GM23338 (cell line): ENCODE results near the gene OXLD1. TPM values are rescaled to one million over a fixed set of nuclear protein-coding genes. Genes with fewer than 3 reads are reported as not detected.

Experiments
- ATAC-seq: fragments of 200-7000 bp; cut with Tn5 transposase; 3 replicates; pipeline ENCODE4 v1.9.1; 2020
- DNase-seq: peaks from one replicate; pipeline ENCODE4 v3.0.0-alpha.2; 2015; ENCODE audit warnings: low spot score
- H2AFZ ChIP-seq: fragments of 200-600 bp; sonication (generic); 2 replicates; pipeline ENCODE4 v1.8.0; 2016; ENCODE audit warnings: antibody characterized with exemption, mild to moderate bottlenecking, moderate library complexity
- H3F3A ChIP-seq: fragments of 200-600 bp; sonication (generic); replicated peaks from 2 replicates; pipeline ENCODE4 v1.8.0; 2017; ENCODE audit warnings: antibody characterized with exemption, mixed run types, low read depth
- H3K27ac ChIP-seq: fragments of 200-600 bp; sonication (generic); 2 replicates; pipeline ENCODE4 v1.6.1; 2016; ENCODE audit warnings: low read depth
- H3K27me3 ChIP-seq: fragments of 200-600 bp; sonication (generic); 2 replicates; pipeline ENCODE4 v1.8.0; 2016; ENCODE audit warnings: mild to moderate bottlenecking, mixed run types, moderate library complexity; ENCODE audit not compliant: insufficient read depth
- H3K36me3 ChIP-seq: fragments of 200-600 bp; sonication (generic); 2 replicates; pipeline ENCODE4 v1.8.0; 2016; ENCODE audit warnings: mild to moderate bottlenecking; ENCODE audit not compliant: insufficient read depth
- H3K4me1 ChIP-seq: fragments of 200-600 bp; sonication (generic); 2 replicates; pipeline ENCODE4 v1.8.0; 2016; ENCODE audit warnings: mild to moderate bottlenecking, moderate library complexity; ENCODE audit not compliant: insufficient read depth
- H3K4me2 ChIP-seq: fragments of 200-600 bp; sonication (generic); 2 replicates; pipeline ENCODE4 v1.7.1; 2017; ENCODE audit warnings: mixed run types
- H3K4me3 ChIP-seq: fragments of 200-600 bp; sonication (generic); 2 replicates; pipeline ENCODE4 v1.6.1; 2016; ENCODE audit warnings: mixed run types
- H3K79me2 ChIP-seq: fragments of 200-600 bp; sonication (generic); replicated peaks from 2 replicates; pipeline ENCODE4 v1.8.0; 2017; ENCODE audit warnings: mild to moderate bottlenecking; ENCODE audit not compliant: insufficient read depth
- H3K9me2 ChIP-seq: fragments of 200-600 bp; sonication (generic); 2 replicates; pipeline ENCODE4 v1.8.0; 2017; ENCODE audit not compliant: insufficient read depth
- H4K20me1 ChIP-seq: fragments of 200-600 bp; sonication (generic); replicated peaks from 2 replicates; pipeline ENCODE4 v1.8.0; 2017; ENCODE audit warnings: mild to moderate bottlenecking; ENCODE audit not compliant: insufficient read depth
- H3K27ac Mint-ChIP-seq: 2 replicates; pipeline ENCODE4 v1.8.0; 2020; ENCODE audit warnings: inconsistent platforms, mild to moderate bottlenecking, moderate library complexity, mixed read lengths
- H3K27me3 Mint-ChIP-seq: 3 replicates; pipeline ENCODE4 v1.8.0; 2022; ENCODE audit warnings: low read depth, mild to moderate bottlenecking, moderate library complexity, mixed read lengths, inconsistent platforms; ENCODE audit not compliant: insufficient read depth, poor library complexity
- H3K36me3 Mint-ChIP-seq: 3 replicates; pipeline ENCODE4 v1.8.0; 2021; ENCODE audit warnings: low read depth, mild to moderate bottlenecking, inconsistent platforms, moderate library complexity, mixed read lengths
- H3K4me1 Mint-ChIP-seq: 3 replicates; pipeline ENCODE4 v1.8.0; 2020; ENCODE audit warnings: mild to moderate bottlenecking, inconsistent platforms, mixed read lengths
- H3K4me3 Mint-ChIP-seq: 3 replicates; pipeline ENCODE4 v1.8.0; 2021; ENCODE audit warnings: moderate library complexity, mild to moderate bottlenecking, inconsistent platforms, mixed read lengths
- H3K9me3 Mint-ChIP-seq: 3 replicates; pipeline ENCODE4 v1.8.0; 2020; ENCODE audit warnings: moderate library complexity, mild to moderate bottlenecking, inconsistent platforms, mixed read lengths
- CREB1 ChIP-seq: fragments of 250-450 bp; sonication (Bioruptor Pico); IDR thresholded peaks from 2 replicates; pipeline ENCODE4 v1.5.0; 2020; ENCODE audit warnings: low read depth, mild to moderate bottlenecking, moderate library complexity
- EZH2 ChIP-seq: fragments of 200-600 bp; sonication (generic); IDR thresholded peaks from one replicate; pipeline ENCODE4 v1.8.0; 2017; ENCODE audit warnings: antibody characterized with exemption, mild to moderate bottlenecking, low read depth; ENCODE audit not compliant: unreplicated experiment
- ZNF114 ChIP-seq: fragments of 250-450 bp; sonication (Bioruptor Pico); IDR thresholded peaks from 2 replicates; pipeline ENCODE4 v1.5.0; 2020; ENCODE audit warnings: mild to moderate bottlenecking, moderate library complexity
- ZNF462 ChIP-seq: fragments of 250-450 bp; sonication (Bioruptor Pico); IDR thresholded peaks from 2 replicates; pipeline ENCODE4 v1.5.0; 2020; ENCODE audit warnings: mild to moderate bottlenecking, moderate library complexity
- polyA plus RNA-seq: library from polyadenylated mRNA; unstranded; fragments of >200 nt; fragmentation: Nextera tagmentation; extraction: Ambion mirVana; gene quantifications from 2 replicates; pipeline ENCODE4 v1.2.1, GENCODE V29; 2016
- total RNA-seq: library from RNA; depleted of rRNA; stranded (reverse); fragments of >200 nt; shearing (Covaris generic); gene quantifications from 2 replicates; pipeline ENCODE4 v1.2.3, GENCODE V29; 2014
- TF ChIP-seq, protein P1 (sequence below): IDR thresholded peaks from 2 replicates; pipeline ENCODE4 v1.6.1; 2016; ENCODE audit warnings: antibody characterized with exemption

The OXLD1 gene
- total and polyA plus RNA-seq, 2 experiments from 2014 or later: 46.0 to 64.9 TPM

DNA sequence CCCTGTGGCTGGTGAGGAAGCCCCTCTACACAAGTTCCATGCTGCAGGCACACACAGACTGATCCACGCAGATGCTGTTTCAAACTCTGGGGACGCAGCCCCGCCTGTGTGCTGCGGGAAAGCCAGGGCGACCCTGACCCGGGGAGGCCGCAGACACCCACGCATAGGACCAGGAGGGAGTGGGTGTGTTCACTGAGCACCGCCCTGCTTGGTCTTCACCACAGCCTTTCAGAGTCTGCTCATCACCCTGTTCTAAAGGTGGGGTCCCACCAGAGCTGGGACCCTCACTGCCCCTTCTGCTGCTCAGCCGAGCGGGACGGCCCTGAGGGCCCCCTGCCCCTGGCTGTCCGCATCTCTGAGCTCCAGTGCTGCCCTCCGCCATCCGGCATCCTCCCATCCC lies 21.9 kb downstream of the OXLD1 start (continued):
- no peak for TF ChIP-seq ZNF462 (CRISPR knock-in tag)
- TF ChIP-seq EZH2: no peak

- H3K4me2 ChIP-seq: no peak overlapping the region
- Mint-ChIP-seq H3K4me1 (no peaks in the 10 kb centered on the region), H3K9me3 (no peaks in the 10 kb centered on the region; the same call in 1 of the 3 replicates), H3K36me3 (no peaks in the 10 kb centered on the region), H3K27ac (no peak overlapping the region; the same call in 1 of the 2 replicates), H3K4me3 (no peak overlapping the region), H3K27me3 (peaks cover 12% of the 10 kb centered on the region)
- DNase-seq (no peak), ATAC-seq (peak; percentile 45; the same call in 2 of the 3 replicates)
- no peaks in the 10 kb centered on the region for H3K9me2 ChIP-seq
- H3K27ac ChIP-seq: no peak overlapping the region
- H3K4me1 ChIP-seq: peaks cover under 1% of the 10 kb centered on the region; the same call in 1 of the 2 replicates
- H3K79me2 ChIP-seq: no peaks in the 10 kb centered on the region
- no peaks in the 10 kb centered on the region for H4K20me1 ChIP-seq
- peaks cover 5% of the 10 kb centered on the region for H3K27me3 ChIP-seq
- no peak overlapping the region for H2AFZ ChIP-seq
- H3K36me3 ChIP-seq: no peaks in the 10 kb centered on the region
- peaks cover 11% of the 10 kb centered on the region for H3F3A ChIP-seq
- TF ChIP-seq CREB1 (CRISPR knock-in tag) (no peak), ZNF114 (CRISPR knock-in tag) (no peak), EZH2 (no peak)
- TF ChIP-seq, protein P1, sequence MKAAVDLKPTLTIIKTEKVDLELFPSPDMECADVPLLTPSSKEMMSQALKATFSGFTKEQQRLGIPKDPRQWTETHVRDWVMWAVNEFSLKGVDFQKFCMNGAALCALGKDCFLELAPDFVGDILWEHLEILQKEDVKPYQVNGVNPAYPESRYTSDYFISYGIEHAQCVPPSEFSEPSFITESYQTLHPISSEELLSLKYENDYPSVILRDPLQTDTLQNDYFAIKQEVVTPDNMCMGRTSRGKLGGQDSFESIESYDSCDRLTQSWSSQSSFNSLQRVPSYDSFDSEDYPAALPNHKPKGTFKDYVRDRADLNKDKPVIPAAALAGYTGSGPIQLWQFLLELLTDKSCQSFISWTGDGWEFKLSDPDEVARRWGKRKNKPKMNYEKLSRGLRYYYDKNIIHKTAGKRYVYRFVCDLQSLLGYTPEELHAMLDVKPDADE: no peak
- no peak overlapping the region for H3K4me3 ChIP-seq
These were observed 24.4 kb downstream of the OXLD1 start for GRCh38 chr17:81641825-81642489.
